Activated naive CD4-positive, alpha-beta T cell treated with anti-CD3 and anti-CD28 coated beads, Interleukin-2, amount 50 U/mL, for 16 hours (primary cell): ENCODE data around the gene TSGA10IP.

Experiments used
- DNase-seq: peaks from one replicate; pipeline ENCODE4 v3.0.0-alpha.2; 2020

TSGA10IP gene

DNA sequence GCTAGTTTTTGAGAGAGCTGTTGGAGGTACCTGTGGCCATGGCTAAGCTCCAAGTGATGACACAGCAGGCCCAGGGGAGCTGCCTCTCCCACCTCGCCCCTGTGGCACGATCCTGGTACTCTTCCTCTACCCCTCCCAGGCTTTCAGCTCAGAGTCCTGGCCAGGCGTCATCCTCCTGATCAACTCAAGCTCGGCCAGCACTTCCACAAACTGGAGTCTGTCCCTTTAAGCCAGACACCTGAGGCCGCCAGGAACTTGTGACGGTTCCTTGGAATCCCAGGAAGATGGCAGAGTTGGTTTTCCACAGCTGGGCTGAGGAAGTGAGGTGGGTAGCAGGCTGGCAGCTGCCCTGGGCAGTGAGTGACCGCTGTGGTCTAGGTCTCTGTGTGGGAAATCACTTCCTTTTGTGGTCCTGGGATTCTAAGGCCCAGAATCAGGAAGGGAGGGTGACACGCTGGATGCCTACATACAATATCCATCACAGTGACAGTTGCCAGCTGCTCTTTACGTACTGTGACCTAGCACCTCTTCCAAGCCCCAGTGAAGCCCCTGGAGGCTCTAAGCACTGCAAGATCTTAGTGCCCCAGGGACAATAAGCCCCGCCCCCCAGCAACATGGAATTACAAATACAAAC lies 63.3 kb downstream of the TSGA10IP start:
- DNase-seq, result no peak
